SU-DHL-6 (cell line): ENCODE data around the gene POU3F3.

Experiments used
- H2AFZ ChIP-seq: fragments of 200-600 bp; sonication (generic); 2 replicates; pipeline ENCODE4 v1.6.1; 2014; ENCODE audit warnings: low read depth, mild to moderate bottlenecking, moderate library complexity, mixed read lengths, antibody characterized with exemption, low read length; ENCODE audit not compliant: severe bottlenecking
- H3F3A ChIP-seq: fragments of 200-600 bp; shearing (Covaris generic); 2 replicates; pipeline ENCODE4 v1.6.0; 2016; ENCODE audit warnings: antibody characterized with exemption, mild to moderate bottlenecking; ENCODE audit not compliant: insufficient read depth
- H3K27ac ChIP-seq: fragments of 200-600 bp; sonication (generic); 2 replicates; pipeline ENCODE4 v1.5.1; 2016; ENCODE audit warnings: low read depth, mild to moderate bottlenecking, low read length, moderate library complexity, mixed read lengths
- H3K27me3 ChIP-seq: fragments of 200-600 bp; sonication (generic), shearing (Covaris generic); 2 replicates; pipeline ENCODE4 v1.6.0; 2014; ENCODE audit warnings: mild to moderate bottlenecking, low read length
- H3K36me3 ChIP-seq: fragments of 200-600 bp; sonication (generic); 2 replicates; pipeline ENCODE4 v1.6.1; 2014; ENCODE audit warnings: mild to moderate bottlenecking, low read length, mixed read lengths
- H3K4me2 ChIP-seq: fragments of 300-600, 200-600 bp; shearing (Covaris generic), sonication (generic); 2 replicates; pipeline ENCODE4 v1.6.0; 2014; ENCODE audit warnings: low read length, low read depth, mild to moderate bottlenecking; ENCODE audit not compliant: poor library complexity, severe bottlenecking
- H3K4me3 ChIP-seq: fragments of 200-600 bp; sonication (generic); 2 replicates; pipeline ENCODE4 v1.5.1; 2014; ENCODE audit warnings: antibody characterized with exemption, low read length, mild to moderate bottlenecking, mixed read lengths; ENCODE audit not compliant: insufficient read depth, poor library complexity, severe bottlenecking
- H3K79me2 ChIP-seq: fragments of 200-600 bp; sonication (generic); 2 replicates; pipeline ENCODE4 v1.6.1; 2014; ENCODE audit warnings: mild to moderate bottlenecking, low read length, moderate library complexity; ENCODE audit not compliant: insufficient read depth
- H3K9ac ChIP-seq: fragments of 200-600 bp; sonication (generic); 2 replicates; pipeline ENCODE4 v1.7.0; 2014; ENCODE audit warnings: mild to moderate bottlenecking, low read length
- H3K9me2 ChIP-seq: fragments of 200-600 bp; sonication (generic); replicated peaks from 2 replicates; pipeline ENCODE4 v1.6.1; 2014; ENCODE audit warnings: low read length; ENCODE audit not compliant: insufficient read depth
- H3K9me3 ChIP-seq: fragments of 200-600 bp; sonication (generic); 2 replicates; pipeline ENCODE4 v1.6.1; 2014; ENCODE audit warnings: low read length, mixed read lengths; ENCODE audit not compliant: insufficient read depth
- H4K20me1 ChIP-seq: fragments of 200-600 bp; sonication (generic); 2 replicates; pipeline ENCODE4 v1.6.1; 2014; ENCODE audit warnings: low read depth, mild to moderate bottlenecking, antibody characterized with exemption, low read length, moderate library complexity, mixed read lengths
- CTCF ChIP-seq: fragments of 200-600 bp; sonication (generic); IDR thresholded peaks from one replicate; pipeline ENCODE4 v1.5.1; 2017; ENCODE audit warnings: antibody characterized with exemption, mild to moderate bottlenecking, low read length, moderate library complexity; ENCODE audit not compliant: insufficient read depth, poor library complexity, severe bottlenecking
- EZH2phosphoT487 ChIP-seq: fragments of 200-600 bp; sonication (generic), shearing (Covaris generic); conservative IDR thresholded peaks from 2 replicates; pipeline ENCODE4 v1.6.1; 2018; ENCODE audit warnings: mild to moderate bottlenecking, antibody characterized with exemption, low read length, moderate library complexity, mixed read lengths

Gene POU3F3

GRCh38 chr2:104855221-104856085, 1.5 kb downstream of the POU3F3 start:
- H3F3A ChIP-seq: no peaks in the 10 kb centered on the region
- H3K27me3 ChIP-seq: no peaks in the 10 kb centered on the region
- no peak overlapping the region for H3K4me2 ChIP-seq
- H3K27ac ChIP-seq: no peak overlapping the region
- H2AFZ ChIP-seq: no peak overlapping the region
- TF ChIP-seq EZH2phosphoT487 (no peak), CTCF (no peak)
- no peak overlapping the region for H3K4me3 ChIP-seq
- no peaks in the 10 kb centered on the region for H3K9me2 ChIP-seq
- no peaks in the 10 kb centered on the region for H3K79me2 ChIP-seq
- no peaks in the 10 kb centered on the region for H3K36me3 ChIP-seq
- H3K9me3 ChIP-seq: no peaks in the 10 kb centered on the region
- H3K9ac ChIP-seq: no peak overlapping the region
- H4K20me1 ChIP-seq: no peaks in the 10 kb centered on the region

- no peaks in the 10 kb centered on the region for H3K79me2 ChIP-seq
- H3K9me3 ChIP-seq: no peaks in the 10 kb centered on the region
- TF ChIP-seq CTCF (no peak), EZH2phosphoT487 (no peak)
- no peak overlapping the region for H3K9ac ChIP-seq
- H4K20me1 ChIP-seq: no peaks in the 10 kb centered on the region
- no peak overlapping the region for H3K4me3 ChIP-seq
- H3K4me2 ChIP-seq: no peak overlapping the region
- no peak overlapping the region for H3K27ac ChIP-seq
- no peaks in the 10 kb centered on the region for H3K27me3 ChIP-seq
- H3K9me2 ChIP-seq: no peaks in the 10 kb centered on the region
- H3F3A ChIP-seq: no peaks in the 10 kb centered on the region
- no peaks in the 10 kb centered on the region for H3K36me3 ChIP-seq
- H2AFZ ChIP-seq: no peak overlapping the region
Measured at GRCh38 chr2:104856086-104856972, 2.4 kb downstream of the POU3F3 start.

- no peaks in the 10 kb centered on the region for H3K36me3 ChIP-seq
- H3K9me3 ChIP-seq: no peaks in the 10 kb centered on the region
- H3K27me3 ChIP-seq: no peaks in the 10 kb centered on the region
- H3K9me2 ChIP-seq: no peaks in the 10 kb centered on the region
- no peaks in the 10 kb centered on the region for H3F3A ChIP-seq
- no peak overlapping the region for H2AFZ ChIP-seq
- H3K9ac ChIP-seq: no peak overlapping the region
- H3K27ac ChIP-seq: no peak overlapping the region
- H3K4me3 ChIP-seq: no peak overlapping the region
- H4K20me1 ChIP-seq: no peaks in the 10 kb centered on the region
- H3K79me2 ChIP-seq: no peaks in the 10 kb centered on the region
- TF ChIP-seq EZH2phosphoT487: no peak
- no peak for TF ChIP-seq CTCF
- no peak overlapping the region for H3K4me2 ChIP-seq
Measured at GRCh38 chr2:104856973-104857261, 3.0 kb downstream of the POU3F3 start.
